GM18517 (cell line): ENCODE data around the gene TMX4.
A peak's percentile ranks its signal among the peaks of the same experiment; 100 is the strongest.

Source experiments
- ATAC-seq: cut with Tn5 transposase; IDR thresholded peaks from one replicate; pipeline ENCODE4 v1.9.1; 2021; ENCODE audit warnings: mild to moderate bottlenecking, moderate library complexity; ENCODE audit not compliant: unreplicated experiment

The TMX4 gene

DNA sequence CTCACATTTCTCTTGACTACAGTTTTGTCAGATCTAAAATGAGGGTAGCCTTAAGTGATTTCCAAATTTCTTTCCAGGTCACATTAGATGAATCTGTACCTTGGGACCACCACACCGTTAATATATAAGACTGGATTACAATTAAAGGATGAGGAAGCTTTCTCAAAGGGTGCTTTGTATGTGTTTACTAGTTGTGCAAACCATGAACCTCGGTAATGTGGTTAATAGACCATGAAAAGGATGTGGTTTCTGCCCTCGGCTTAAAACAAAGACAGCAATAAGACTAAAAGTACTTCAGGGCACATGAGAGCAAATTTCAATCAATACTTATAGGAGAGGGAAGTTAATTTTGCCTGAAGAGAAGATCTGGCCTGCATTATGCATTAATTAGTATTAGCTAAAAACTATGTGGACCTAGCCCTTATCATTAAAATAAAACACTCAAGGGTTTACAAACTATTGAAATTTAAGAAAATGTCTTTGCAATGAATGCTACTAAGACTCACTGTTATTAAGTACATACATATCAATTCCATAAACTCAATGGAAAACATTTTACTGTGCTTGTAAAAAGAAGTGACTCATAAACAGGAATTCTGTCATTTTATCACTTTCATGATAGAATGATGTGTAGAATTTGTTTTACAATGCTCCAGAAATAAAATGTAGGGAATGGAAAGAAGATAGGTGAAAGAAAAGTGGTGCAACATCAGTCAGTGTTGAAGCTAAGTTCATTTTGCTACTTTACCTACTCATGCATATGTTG lies 936 bp upstream of the TMX4 start:
- ATAC-seq, result peak; percentile 63

DNA sequence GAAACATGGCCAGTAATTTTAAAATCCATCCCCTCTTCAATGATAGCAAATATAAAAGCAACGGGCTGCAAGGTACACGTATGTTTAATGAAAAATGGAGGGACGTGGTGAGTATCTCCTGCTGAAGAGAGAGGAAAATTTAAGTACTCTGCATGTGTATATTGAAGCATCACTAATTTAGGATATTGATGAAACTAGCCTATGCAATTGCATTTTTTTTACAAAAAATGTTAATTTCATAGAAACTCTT lies 362 bp upstream of the TMX4 start:
- no peak for ATAC-seq

DNA sequence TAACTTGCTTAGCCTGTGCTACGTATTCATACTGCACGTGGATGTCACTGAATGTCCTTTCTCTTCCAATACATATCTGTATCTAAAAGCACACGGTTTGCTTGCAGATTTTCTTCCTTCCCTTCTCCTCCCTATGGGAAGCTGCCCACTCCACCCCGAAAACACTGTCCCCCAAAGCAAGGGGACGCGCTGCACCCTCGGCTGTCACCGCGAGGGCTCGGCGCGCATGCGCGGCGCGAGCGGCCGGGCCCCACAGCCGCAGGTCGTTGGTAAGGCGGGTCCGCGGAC lies 659 bp downstream of the TMX4 start:
- ATAC-seq, result peak; percentile 65

- no peak for ATAC-seq
Observed at GRCh38 chr20:8012724-8013123, 6.8 kb downstream of the TMX4 start.

DNA sequence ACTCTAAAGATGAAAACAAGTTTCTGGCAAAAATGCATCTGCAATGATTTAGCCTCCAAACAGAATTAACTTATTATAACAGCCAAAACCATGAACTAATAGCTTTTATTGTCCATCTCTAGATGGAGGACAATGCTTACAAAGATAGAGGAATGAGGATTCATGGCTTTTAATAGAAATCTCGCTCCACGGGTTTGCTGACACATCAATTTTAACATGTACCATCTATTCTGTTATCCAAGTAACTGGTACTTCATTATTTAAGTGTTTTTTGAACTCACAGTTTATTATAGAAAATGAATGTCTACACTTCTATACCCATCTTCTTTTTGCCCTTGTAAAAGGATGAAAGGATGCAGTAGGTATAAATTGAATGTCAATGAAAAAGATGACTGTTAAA lies 10.8 kb downstream of the TMX4 start:
- ATAC-seq, result no peak

DNA sequence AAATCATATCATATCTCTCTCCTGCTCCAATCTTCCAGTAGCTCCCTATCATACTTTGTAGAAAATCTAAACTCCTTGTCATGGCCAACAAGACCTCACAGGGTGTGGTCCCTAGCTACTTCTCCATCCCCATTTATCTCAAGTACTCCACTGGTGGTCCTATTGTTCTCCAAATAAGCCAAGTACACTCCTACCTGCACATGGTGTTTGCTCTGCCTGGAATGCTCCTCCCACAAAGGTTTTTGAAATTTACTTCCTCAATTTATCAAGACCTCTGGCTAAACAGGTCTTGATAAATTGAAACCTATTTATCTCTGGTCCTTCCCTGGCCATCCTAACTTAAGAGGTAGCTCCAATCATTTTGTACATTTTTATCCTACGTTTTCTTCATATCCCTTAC lies 12.1 kb downstream of the TMX4 start:
- ATAC-seq, result no peak

- no peak for ATAC-seq
Observed at GRCh38 chr20:8005575-8006366, 13.8 kb downstream of the TMX4 start.

DNA sequence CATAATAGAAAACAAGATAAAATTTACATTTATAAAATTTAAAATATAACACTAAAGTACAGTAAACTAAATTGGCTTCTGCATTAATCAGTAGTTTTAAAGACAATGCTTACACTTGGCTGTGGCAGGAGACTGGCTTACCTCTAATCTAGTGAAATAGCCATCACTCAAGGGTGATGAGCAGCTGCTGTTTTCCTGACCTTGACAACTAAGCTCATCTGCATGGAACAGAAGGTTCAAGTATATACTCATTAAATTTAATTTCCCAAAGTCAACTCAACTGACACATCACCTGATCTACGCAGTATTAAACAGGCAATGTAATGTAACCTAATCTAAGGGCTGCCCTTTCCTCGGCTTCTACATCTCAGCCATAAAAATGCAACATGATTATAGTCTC lies 14.5 kb downstream of the TMX4 start:
- ATAC-seq, result no peak

DNA sequence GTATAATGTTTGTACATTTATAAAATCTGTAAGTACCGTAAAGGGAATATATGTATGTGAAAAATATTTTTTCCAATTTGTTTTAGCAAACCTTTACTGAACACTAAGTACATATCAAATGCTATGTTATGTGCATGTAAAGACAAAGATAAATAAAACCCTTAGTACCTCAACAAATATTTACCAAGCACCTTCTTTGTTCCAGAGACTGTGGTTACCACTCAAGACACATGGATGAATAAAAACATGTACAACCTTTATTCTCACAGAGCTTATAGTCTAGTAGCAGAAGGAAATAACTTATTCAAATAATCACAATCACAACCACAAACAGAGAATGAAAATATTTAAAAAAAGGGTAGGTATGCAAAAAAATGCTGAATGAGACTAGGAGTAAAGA lies 17.5 kb downstream of the TMX4 start:
- no peak for ATAC-seq

- ATAC-seq, result no peak
Observed at GRCh38 chr20:8000796-8001195, 18.8 kb downstream of the TMX4 start.

GRCh38 chr20:7996898-7997297 lies 22.7 kb downstream of the TMX4 start:
- no peak for ATAC-seq

DNA sequence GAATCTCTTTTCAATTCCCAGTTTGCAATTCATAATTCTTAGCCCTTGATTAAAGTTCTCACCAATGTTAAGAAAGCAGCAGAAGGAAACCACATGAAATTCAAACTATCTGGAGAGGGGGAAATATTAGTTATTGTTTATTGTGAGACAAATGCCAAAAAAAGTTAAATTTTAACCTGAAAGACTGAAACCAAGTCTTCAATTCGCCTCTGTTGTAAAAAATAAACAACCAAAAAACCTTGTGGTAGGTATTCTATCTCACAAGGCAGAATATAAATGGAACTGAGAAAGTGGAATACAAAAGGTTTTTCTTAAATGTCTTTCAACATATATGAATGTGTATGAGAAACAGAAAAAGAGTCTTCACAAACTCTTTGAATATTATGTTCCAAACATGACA lies 24.8 kb downstream of the TMX4 start:
- ATAC-seq, result no peak

DNA sequence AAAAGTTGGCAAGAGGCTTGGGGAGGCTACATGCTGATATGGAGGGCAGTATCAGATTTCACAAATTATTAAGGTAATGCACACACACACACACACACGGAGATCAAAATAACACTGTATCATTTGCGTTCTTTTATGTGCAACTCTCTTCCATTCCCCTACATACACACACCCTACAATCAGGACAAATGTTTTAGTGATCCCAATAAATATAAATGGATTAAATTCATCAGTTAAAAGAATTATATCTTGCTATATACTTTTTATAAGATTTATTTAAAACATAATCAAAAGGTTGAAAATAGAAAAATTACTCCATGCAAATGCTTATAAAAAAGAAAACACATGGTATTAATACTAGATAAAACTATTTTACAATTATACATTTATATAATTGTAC lies 25.9 kb downstream of the TMX4 start:
- ATAC-seq, result no peak

- ATAC-seq, result no peak
Observed at GRCh38 chr20:7993238-7993637, 26.3 kb downstream of the TMX4 start.

DNA sequence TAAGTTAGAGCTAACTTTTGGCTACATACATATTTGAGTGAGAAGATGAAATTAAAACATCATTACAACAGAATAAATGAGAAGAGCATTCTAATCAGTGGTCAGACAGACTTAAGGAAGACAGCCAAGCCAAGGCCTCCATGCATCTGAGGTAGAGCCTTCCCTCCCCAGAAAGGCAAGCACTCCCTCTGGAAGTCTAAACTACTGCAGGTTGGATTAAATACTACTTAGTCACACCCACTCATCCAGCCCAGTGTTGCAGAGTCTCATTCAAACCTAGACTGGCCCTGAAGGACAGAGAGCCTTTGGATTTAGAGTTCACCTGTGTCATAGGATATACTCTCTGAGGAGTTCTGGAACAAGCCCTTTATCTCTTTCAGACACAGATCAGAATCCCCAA lies 29.2 kb downstream of the TMX4 start:
- no peak for ATAC-seq

DNA sequence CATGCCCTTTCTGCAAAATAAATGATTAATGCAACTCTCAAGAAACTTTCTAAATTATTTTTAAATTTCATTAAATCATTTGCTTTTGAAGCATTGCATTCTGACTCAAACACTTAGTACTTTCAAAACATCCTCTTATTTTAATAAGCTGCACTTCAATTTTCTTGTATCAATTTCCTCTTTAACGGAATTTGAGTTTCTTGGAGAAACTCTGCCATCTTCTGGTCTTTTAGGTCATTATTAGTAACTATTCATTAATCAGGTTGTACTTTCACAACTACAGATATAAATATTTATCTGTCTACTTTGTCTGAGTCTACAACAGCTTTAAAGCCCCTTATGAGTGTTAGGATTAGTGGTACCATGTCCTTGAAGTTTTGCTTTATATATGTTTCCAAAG lies 30.2 kb downstream of the TMX4 start:
- ATAC-seq, result no peak

DNA sequence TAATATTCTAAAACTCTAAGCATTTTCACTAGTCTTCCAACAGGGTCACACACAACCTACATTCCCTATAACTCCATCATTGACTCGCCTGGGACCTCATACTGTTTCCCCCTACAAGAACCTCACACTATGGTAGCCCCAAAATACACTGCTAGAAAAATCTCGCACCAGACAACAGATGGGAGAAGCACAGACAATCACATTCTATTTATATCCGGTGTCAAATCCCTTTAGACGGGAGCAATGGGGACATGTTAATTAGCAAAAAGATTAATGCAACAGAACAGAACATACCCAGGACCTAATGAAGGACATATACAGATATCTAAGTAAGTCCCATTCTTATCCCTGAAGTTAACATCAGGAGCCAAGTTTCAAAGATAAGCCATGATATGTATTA lies 33.6 kb downstream of the TMX4 start:
- no peak for ATAC-seq

- no peak for ATAC-seq
Observed at GRCh38 chr20:7984192-7984591, 35.4 kb downstream of the TMX4 start.

DNA sequence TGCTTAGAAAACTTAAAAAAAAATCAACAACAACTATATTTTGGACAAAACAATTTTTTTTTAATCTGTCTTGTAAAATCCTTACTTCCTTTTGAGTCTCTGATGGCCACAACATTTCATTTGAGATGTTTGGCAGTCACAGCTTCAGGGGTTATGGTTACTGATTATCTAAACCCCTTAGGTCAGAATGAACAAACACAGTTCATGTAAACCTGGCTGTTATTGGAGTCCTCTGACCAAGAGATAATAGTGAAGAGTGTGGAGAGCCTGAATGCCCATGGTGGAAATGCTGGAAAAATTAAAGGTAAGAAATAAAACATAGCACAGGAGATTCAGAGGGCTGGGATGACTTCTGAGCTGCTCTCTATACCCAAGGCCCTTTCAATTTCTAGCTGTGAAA lies 38.2 kb downstream of the TMX4 start:
- ATAC-seq, result no peak

DNA sequence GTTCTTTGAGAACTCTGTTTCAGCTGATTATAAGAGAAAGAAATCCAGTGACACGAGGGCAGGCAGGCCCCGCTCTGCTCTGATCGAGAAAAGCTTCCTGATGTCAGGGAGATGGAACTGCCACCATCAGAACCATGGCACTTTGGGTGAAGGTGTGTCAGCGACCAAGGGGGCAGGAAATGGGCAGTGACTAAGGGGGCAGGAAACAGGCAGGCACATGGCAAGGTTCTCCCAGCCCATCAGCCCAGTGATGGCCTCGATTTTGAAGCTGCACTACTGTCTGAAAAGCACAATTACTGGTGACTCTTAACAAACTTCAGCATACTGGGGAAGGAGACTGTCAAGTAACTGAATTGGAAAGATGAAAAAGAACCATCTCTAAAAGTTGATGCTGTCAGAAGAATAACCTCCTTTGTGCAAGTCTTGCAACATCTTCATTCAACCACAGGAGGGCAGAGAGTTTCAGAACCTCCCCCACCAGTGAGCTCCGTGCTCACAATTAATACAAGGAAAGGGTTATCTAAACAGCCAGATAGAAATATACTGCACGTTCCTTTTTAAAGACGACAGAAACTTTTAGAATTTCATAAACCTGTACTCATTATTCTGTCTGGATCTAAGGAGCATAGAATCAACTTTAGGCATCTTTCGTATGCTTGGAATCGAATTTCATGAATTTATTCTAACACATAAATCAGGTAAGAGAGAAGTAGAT lies 39.1 kb downstream of the TMX4 start:
- ATAC-seq, result peak; percentile 79

DNA sequence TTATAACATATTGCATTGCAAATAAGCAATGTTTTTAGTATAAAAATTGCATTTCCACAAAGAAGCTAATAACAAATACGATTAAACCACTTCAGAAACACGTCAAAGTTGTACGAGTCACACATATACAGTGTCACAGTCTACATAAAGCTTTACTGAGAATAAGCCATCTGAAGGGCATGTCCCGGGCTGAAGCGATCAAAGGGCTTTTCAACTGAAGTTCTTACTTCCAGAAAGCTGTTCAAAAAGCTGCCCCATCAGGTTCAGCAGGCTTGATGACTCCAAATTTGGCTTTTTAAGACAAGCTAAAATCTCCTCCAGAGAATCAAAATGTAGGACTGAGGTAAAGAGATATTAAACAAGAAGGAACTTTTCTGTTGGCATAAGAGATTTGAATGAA lies 41.9 kb downstream of the TMX4 start:
- no peak for ATAC-seq

- no peak for ATAC-seq
Observed at GRCh38 chr20:7975851-7976414, 43.6 kb downstream of the TMX4 start.
